CD1c-positive myeloid dendritic cell (primary cell): ENCODE measurements around the gene BMF.

Experiments used
- DNase-seq: peaks from one replicate; pipeline ENCODE4 v3.0.0-alpha.2; 2016; ENCODE audit errors: extremely low spot score

Gene BMF

GRCh38 chr15:40103864-40104271, 4.8 kb downstream of the BMF start:
- no peak for DNase-seq

DNA sequence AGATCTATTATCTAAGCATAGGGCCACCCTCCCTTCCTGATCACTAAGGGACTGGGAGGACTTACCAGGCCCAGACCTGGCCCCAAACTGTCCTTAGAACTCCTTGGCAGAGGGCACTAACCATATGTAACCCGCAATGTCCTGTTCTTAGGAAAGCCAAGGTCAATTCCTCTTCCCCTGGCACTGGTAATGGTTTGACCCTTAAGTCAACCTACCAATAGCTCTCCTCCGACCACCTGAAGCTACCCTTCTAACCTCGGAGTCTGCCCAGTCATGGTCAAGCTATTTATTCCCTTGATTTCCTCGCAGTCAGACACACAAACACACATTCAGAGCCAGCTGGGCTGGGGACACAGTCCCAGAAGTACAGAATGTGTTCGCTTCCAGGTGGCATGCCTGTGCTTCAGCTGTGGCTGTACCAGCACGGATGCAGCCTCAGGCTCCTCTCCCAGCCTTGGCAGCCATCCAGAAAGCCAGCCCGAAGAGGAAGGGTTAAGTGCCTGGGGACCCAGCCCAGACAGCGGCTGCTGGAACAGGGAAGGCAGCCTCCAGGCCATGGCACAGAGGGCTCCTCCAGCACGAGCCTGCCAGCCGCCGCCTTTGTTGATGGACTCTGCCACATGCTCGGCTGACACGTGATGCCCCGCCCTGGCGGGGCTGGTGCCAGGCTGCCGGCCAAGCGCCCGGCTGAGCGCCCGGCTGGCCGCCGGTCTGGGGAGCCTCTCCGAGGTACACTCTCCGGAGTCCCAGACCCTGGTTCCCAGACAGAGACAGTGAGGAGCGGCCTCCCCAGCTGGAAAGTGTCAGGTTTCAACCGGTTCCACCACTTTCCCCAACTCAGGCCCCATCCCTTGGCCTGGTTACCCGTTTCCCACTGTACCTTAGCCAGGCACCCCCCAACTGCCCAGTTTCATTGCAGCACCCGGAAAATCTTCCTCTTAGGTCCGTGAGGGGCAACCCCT, 5.5 kb downstream of the BMF start:
- no peak for DNase-seq

DNA sequence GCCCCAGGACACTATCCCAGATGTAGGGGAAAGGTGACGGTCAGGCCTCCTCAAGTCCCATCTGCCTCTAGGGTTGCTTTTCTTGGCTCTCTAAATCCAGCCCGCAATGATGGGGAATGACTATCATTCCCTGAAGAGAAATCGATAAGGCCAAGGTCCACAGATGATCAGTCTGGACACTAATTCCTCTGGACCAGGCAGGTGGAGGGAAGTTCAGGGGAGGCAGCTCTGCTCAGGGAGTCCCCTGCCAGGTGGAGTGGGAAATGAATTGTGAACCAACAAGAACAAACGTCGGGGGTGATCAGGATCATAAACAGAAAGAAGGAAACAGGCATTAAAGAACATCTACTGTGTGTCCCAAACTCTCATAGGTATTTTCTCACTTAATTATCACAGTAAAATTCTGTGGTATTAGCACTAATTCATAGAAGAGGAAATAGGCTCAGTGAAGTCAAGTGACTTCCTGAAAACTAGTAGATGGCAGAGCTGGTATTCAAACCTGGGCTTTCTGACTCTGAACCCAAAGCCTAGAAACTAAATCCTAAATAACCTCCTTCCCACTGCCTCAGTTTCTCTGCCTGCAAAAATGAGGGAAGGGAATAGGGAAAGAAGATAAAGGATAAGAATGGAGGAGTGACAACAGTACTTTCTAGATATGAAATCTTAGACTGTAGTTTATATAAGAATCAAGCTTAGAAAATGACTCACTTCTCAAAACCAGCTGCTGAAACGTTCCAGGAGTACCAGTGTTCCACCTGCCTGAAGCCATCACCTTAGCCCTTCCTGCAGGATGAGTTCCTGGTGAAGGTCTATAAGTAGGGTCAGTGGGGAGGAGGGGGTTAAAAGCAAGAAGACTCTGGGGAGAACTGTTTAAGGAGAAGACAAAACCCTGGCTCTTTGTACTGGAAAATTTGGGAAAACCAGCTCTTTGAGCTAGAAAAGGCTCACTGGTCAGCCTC, 7.5 kb downstream of the BMF start:
- peak; percentile 64 for DNase-seq

- peak; percentile 46 for DNase-seq
These were observed 8.3 kb downstream of the BMF start for GRCh38 chr15:40100123-40100946.

GRCh38 chr15:40098489-40099261, 10.0 kb downstream of the BMF start:
- peak; percentile 85 for DNase-seq

- peak; percentile 70 for DNase-seq
These were observed 10.7 kb downstream of the BMF start for GRCh38 chr15:40097968-40098476.

DNA sequence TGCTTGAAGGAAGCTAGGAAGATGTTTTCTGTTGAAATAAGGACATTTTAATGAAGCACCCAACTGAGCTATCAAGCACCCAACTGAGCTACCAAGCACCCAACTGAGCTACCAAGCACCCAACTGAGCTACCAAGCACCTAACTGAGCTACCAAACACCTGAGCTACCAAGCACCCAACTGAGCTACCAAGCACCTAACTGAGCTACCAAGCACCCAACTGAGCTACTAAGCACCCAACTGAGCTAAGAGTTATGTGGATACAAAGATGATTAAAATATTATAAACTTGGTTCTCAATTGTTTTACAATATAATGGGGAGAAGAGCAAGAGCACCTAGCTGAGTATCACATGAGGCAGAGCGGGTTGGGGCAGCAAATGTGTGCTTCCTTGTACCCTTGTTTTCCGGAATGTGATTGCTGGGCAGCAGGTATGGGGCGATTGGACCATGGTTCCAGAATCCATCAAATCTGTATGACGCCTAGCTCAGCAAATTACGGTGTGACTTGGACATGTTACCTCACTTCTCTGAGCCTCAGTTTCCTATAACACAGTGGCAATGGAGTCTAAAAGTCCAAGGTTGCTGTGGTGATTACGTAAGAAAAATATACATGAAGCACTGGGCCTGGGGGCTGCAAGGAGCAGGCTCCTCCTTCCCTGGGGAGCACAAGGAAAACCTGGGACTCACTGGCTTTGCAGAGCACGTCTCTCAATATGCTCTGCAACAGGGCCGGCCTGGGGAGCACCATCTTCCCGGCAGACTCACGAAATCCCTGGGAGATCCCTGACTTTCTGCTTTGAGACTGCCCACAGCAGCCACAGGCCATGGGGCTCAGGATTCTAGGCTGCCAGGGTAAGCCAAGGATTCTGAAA, 11.3 kb downstream of the BMF start:
- DNase-seq, result no peak

DNA sequence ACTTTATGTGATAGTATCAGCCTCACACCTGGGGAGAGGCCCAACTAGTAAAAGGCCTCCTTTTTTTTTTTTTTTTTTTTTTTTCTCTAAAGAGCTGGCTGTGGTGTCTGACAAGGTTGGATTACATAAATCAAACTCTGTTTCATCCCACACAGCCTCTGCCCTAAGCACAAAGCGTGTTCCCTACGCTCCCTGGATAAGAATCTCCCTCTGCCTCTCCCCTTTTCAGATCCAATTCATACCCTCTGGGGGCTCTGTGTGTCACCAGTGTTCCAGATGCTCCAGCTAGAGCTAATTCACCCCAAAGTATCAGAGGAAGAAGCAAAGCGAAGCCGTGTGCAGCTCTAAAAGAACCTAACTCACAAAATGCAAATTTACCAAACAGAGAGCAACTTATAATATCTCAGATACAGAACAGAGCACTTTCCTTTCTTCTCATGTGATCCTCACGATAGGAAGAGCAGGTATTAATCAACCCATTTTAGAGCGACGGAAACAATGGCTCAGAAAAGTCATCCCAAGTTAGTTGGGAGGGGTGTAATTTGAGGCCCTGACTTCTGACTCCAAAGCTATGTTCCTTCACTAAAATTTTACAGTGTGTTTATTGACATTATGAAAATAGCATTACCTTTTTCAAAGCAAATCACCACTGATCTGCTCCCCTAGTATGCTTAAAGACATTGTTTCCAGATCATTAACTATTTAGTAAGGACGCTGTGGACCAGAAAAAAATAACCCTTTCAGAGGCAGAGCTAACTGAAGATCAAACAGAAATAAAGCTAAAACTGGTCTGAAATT, 12.4 kb downstream of the BMF start:
- no peak for DNase-seq

DNA sequence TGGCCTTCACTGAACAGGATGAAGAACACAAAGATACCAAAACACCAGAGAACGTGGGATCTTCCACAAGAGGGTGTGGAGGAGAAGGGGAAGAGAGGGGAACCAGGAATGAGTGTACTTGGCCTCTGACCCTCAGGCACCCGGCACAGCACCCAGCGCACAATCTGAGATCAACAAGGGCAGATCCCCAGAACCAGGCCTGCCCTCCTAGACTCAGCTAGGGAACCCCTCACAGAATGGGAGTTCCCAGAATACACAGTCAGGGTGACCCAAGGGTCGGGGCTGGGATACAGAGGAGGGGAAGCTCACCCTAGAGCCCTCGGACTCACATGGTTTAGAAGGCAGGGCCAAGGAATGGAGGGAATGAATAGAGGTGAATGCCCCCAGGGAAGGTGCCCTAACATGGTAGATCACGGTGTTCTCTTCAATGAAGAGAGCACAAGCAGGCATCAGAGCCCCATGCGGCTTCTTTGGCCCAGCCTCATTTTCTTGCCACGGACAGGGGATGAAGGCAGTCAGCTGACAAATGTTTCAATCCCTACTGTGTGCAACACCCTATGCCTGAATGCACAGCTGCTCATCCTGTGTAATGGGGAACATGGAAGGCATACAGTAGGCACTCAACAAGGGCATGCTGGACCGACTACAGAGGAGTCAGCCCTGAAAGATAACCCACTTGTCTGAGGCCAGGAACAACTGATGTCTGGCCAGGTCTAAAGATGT, 13.1 kb downstream of the BMF start:
- peak; percentile 21 for DNase-seq

GRCh38 chr15:40094156-40094555, 14.5 kb downstream of the BMF start:
- DNase-seq, result no peak

GRCh38 chr15:40092979-40093869, 15.5 kb downstream of the BMF start:
- peak; percentile 56 for DNase-seq

DNA sequence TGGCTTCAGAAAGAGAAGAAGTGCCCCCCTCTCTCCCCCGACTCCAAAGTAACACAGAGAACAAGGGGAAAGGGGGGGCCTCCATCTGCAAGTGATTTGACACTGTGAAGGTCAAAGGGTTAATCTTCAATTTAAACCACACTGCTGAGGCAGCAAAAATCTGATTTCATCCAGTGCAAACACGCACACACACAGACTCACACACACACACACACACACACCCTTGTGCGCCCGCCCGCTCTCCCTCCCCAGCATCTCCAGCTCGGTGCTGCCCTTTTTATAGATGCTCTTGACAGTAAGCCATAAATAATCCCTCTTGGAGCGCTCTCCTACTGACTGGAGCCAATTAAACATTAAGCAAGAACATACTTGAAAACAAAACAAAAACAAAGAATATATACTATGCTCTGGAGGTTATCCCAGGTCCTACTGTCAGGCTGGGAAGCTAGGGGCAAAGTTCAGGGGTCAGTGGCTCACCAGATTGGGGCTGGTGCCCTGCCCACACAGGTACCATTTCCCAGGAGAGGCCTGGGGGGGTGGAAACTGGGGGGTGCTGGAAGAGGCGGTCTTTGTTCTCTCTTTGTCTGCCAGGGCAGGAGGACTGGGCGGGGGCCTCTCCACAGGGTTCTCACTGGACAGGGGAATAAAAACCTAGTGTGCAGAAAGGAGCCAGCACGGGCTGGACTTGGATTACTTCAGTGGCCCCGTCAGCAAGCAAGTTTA, 16.3 kb downstream of the BMF start:
- no peak for DNase-seq

- no peak for DNase-seq
These were observed 16.8 kb downstream of the BMF start for GRCh38 chr15:40091861-40092255.

DNA sequence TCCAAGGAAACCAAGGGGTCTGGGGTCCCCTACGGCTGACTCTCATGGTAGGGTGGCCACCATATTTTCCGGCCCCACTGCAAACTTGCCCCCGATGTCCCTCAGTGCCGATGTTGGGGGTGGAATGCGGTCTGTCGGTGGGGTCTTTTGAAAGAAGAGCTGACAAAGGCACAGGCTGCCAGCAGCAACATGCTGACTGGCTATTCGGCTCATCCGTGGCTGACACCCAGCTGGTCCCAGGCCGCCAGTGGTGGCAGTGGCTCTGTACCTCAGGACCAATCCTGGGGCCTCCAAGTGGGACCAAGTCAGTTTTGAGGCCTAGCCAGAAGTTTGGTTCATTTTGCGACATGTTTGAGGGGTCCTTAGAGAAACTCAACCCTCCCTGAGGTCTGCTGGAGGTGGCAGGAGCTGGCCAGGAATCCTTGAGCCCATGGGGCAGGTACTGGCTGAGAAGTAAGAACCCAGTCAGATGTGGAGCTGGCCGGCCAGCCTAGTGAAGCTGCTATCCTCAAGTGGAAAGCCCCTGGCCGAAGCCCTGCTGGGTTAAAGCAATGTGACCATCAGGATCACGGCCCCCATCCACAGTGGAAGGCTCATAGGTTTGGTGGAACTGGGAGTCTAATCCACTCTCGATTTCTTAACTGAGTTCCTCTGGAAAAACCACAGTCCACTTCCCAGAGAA, 17.8 kb downstream of the BMF start:
- DNase-seq, result no peak

- DNase-seq, result no peak
These were observed 19.5 kb downstream of the BMF start for GRCh38 chr15:40088929-40089755.
